Activated naive CD8-positive, alpha-beta T cell treated with anti-CD3 and anti-CD28 coated beads, Interleukin-2, amount 10 ng/mL, durations not matched to agents 7 days and 5 days (primary cell): ENCODE results near the gene CLDN1. TPM values are rescaled to one million over a fixed set of nuclear protein-coding genes. Genes with fewer than 3 reads are reported as not detected.

Source experiments
- ATAC-seq: fragments of 150-1000 bp; cut with Tn5 transposase; one replicate; pipeline ENCODE4 v1.10.0; 2021; ENCODE audit warnings: low read depth, moderate library complexity
- POLR2A ChIA-PET: fragments of 350-600 bp; sonication (Branson Sonifier 250); formaldehyde crosslinking; loops from one replicate; lab custom pipeline; 2021; ENCODE audit warnings: antibody characterized with exemption; lab: Charles Lee
- DNase-seq: peaks from one replicate; pipeline ENCODE4 v3.0.0; 2021
- H3K27ac Mint-ChIP-seq: one replicate; pipeline ENCODE4 v1.8.0; 2022; ENCODE audit warnings: mild to moderate bottlenecking, mixed read lengths
- H3K27me3 Mint-ChIP-seq: one replicate; pipeline ENCODE4 v1.8.0; 2022; ENCODE audit warnings: mild to moderate bottlenecking, moderate library complexity, mixed read lengths
- H3K36me3 Mint-ChIP-seq: one replicate; pipeline ENCODE4 v1.8.0; 2021; ENCODE audit warnings: mild to moderate bottlenecking, mixed read lengths
- H3K4me1 Mint-ChIP-seq: one replicate; pipeline ENCODE4 v1.8.0; 2021; ENCODE audit warnings: mixed read lengths
- H3K4me3 Mint-ChIP-seq: one replicate; pipeline ENCODE4 v1.8.0; 2022; ENCODE audit warnings: mild to moderate bottlenecking, moderate library complexity, mixed read lengths
- H3K9me3 Mint-ChIP-seq: one replicate; pipeline ENCODE4 v1.8.0; 2021; ENCODE audit warnings: mixed read lengths
- total RNA-seq, 2 experiments: library from RNA; stranded (reverse); gene quantifications; one replicate each; pipeline ENCODE4 v1.2.3, GENCODE V29; 2021

Gene CLDN1
- total RNA-seq, 2 experiments from 2014 or later, result not detected

- no peak for ATAC-seq
Measured at GRCh38 chr3:190323246-190323626, 990 bp upstream of the CLDN1 start.

DNA sequence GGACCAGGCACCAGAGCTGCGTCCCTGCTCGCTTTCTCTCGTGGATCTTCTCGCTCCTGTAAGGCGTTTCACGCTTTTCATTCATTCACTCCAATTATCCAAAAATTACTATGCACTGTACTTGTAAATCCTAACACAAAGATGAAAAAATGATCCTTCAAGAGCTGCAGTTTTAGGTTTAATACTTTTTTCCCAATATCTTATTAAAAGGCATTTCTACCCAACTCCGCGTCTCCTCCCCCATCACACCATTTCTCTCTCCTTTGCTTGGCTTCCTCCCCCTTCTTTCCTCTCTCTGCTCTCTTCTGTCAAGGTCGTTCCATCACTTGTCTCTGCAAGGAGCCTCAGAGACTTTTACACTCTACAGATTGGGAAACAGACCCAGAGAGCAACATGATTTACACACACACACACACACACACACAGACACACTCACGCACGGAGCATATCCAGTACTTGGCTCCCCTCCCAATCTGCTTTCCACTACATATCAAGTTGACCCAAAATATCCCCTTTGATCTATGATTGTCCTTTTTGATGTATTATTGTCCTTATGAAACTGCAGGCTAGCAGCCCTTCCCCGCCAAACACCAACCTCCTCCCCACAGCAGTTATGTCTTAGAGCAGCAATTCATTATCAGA lies 479 bp upstream of the CLDN1 start:
- POLR2A ChIA-PET, result no interaction called here
- Mint-ChIP-seq H3K27me3 (peaks cover 37% of the 10 kb centered on the region), H3K4me3 (peak overlapping the region; percentile 71), H3K36me3 (no peaks in the 10 kb centered on the region), H3K27ac (no peak overlapping the region), H3K4me1 (peaks cover 6% of the 10 kb centered on the region), H3K9me3 (no peaks in the 10 kb centered on the region)
- DNase-seq (no peak), ATAC-seq (no peak)

More at GRCh38 chr3:190323246-190323626, 990 bp upstream of the CLDN1 start:
- DNase-seq, result no peak
- Mint-ChIP-seq H3K27me3 (peaks cover 38% of the 10 kb centered on the region), H3K27ac (no peak overlapping the region), H3K36me3 (no peaks in the 10 kb centered on the region), H3K4me3 (peak overlapping the region; percentile 71), H3K9me3 (no peaks in the 10 kb centered on the region), H3K4me1 (peaks cover 6% of the 10 kb centered on the region)
- POLR2A ChIA-PET, result no interaction called here

- Mint-ChIP-seq H3K27ac (no peak overlapping the region), H3K9me3 (no peaks in the 10 kb centered on the region), H3K4me3 (no peak overlapping the region), H3K36me3 (no peaks in the 10 kb centered on the region), H3K27me3 (peaks cover 30% of the 10 kb centered on the region), H3K4me1 (peaks cover 6% of the 10 kb centered on the region)
- no peak for ATAC-seq
- POLR2A ChIA-PET, result no interaction called here
- no peak for DNase-seq
Measured at GRCh38 chr3:190320594-190321362, 1.5 kb downstream of the CLDN1 start.

- DNase-seq (no peak), ATAC-seq (no peak)
- Mint-ChIP-seq H3K4me1 (peaks cover 6% of the 10 kb centered on the region), H3K4me3 (no peak overlapping the region), H3K27me3 (peaks cover 26% of the 10 kb centered on the region), H3K9me3 (no peaks in the 10 kb centered on the region), H3K36me3 (no peaks in the 10 kb centered on the region), H3K27ac (no peak overlapping the region)
- POLR2A ChIA-PET, result no interaction called here
Measured at GRCh38 chr3:190319660-190320059, 2.6 kb downstream of the CLDN1 start.

GRCh38 chr3:190318666-190319065 lies 3.6 kb downstream of the CLDN1 start:
- Mint-ChIP-seq H3K4me1 (peaks cover 6% of the 10 kb centered on the region), H3K36me3 (no peaks in the 10 kb centered on the region), H3K4me3 (no peak overlapping the region), H3K27ac (no peak overlapping the region), H3K9me3 (no peaks in the 10 kb centered on the region), H3K27me3 (peaks cover 21% of the 10 kb centered on the region)
- DNase-seq, result no peak
- POLR2A ChIA-PET, result no interaction called here
- ATAC-seq, result no peak

DNA sequence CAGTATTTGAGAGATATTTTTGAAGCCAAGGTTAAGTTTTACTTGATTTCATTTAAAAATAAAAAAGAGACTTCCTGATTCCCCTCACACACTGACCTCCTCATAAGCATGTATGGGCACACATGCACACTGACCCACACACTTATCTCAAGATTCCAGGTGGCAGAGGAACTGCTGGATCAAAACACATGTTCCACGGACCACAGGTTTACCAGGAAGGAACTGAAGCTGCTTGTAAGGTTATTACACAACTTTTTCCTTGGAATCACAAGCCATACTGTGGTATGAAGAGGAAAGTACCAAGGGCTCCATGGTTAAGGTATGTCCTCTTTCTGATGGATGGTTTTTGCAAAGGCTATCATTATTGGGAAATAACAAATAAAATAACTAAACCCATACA lies 7.5 kb downstream of the CLDN1 start:
- ATAC-seq (no peak), DNase-seq (no peak)
- POLR2A ChIA-PET, result no interaction called here
- Mint-ChIP-seq H3K36me3 (no peaks in the 10 kb centered on the region), H3K27ac (no peak overlapping the region), H3K9me3 (no peaks in the 10 kb centered on the region), H3K27me3 (no peaks in the 10 kb centered on the region), H3K4me1 (no peaks in the 10 kb centered on the region), H3K4me3 (no peak overlapping the region)

DNA sequence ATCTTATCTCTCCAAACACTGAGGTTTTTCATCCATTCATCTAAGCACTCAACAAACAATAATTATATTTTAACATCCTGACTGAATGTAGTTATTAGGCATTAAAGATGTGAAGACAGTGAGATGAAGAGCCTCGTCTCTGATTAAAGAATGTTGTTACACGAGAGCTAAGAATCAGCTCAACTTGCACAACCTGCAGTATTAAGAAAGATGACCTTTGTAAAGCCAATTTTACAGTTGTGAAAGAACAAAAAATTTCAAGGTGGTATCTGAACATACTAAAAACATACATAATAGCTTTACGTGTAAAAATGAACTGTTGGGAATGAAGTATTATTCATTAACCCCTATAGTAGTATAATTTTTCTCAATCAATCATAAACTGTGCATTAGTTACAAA lies 12.8 kb downstream of the CLDN1 start:
- Mint-ChIP-seq H3K27me3 (no peaks in the 10 kb centered on the region), H3K4me3 (no peak overlapping the region), H3K4me1 (peaks cover 9% of the 10 kb centered on the region), H3K36me3 (no peaks in the 10 kb centered on the region), H3K9me3 (no peaks in the 10 kb centered on the region), H3K27ac (no peak overlapping the region)
- no peak for ATAC-seq
- DNase-seq, result no peak
- POLR2A ChIA-PET, result no interaction called here

GRCh38 chr3:190308154-190308553 lies 14.1 kb downstream of the CLDN1 start:
- Mint-ChIP-seq H3K9me3 (no peaks in the 10 kb centered on the region), H3K27ac (no peak overlapping the region), H3K4me3 (no peak overlapping the region), H3K4me1 (peaks cover 9% of the 10 kb centered on the region), H3K27me3 (no peaks in the 10 kb centered on the region), H3K36me3 (no peaks in the 10 kb centered on the region)
- POLR2A ChIA-PET, result no interaction called here
- no peak for DNase-seq
- no peak for ATAC-seq

- DNase-seq (no peak), ATAC-seq (no peak)
- POLR2A ChIA-PET, result no interaction called here
- Mint-ChIP-seq H3K36me3 (no peaks in the 10 kb centered on the region), H3K4me3 (no peak overlapping the region), H3K4me1 (peaks cover 9% of the 10 kb centered on the region), H3K27me3 (no peaks in the 10 kb centered on the region), H3K9me3 (no peaks in the 10 kb centered on the region), H3K27ac (no peak overlapping the region)
Measured at GRCh38 chr3:190307164-190307545, 15.1 kb downstream of the CLDN1 start.

GRCh38 chr3:190306513-190307163 lies 15.6 kb downstream of the CLDN1 start:
- Mint-ChIP-seq H3K27me3 (no peaks in the 10 kb centered on the region), H3K4me3 (no peak overlapping the region), H3K36me3 (no peaks in the 10 kb centered on the region), H3K9me3 (no peaks in the 10 kb centered on the region), H3K4me1 (peaks cover 12% of the 10 kb centered on the region), H3K27ac (peak overlapping the region; percentile 26)
- peak; percentile 91 for ATAC-seq
- POLR2A ChIA-PET, result no interaction called here
- DNase-seq, result no peak

DNA sequence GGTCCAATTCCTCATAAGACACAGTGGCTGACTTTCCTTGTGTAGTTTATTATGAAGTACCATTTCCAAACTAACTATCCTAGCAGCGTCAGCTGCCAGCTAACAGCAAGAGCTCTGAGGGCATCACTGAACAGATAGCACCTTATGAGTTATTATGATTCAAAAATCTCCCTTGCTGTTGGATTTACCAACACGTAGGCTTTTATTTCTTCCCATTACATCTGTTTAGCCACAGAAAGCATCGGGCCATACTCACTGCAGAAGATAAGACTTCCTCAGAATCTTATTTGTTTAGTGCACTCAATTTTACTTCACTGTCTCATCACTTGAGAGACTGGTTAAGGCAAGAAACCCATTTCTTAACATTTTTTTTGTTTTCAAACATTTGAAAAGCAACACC lies 16.2 kb downstream of the CLDN1 start:
- Mint-ChIP-seq H3K27ac (no peak overlapping the region), H3K4me1 (peaks cover 15% of the 10 kb centered on the region), H3K36me3 (no peaks in the 10 kb centered on the region), H3K9me3 (no peaks in the 10 kb centered on the region), H3K4me3 (no peak overlapping the region), H3K27me3 (no peaks in the 10 kb centered on the region)
- DNase-seq (no peak), ATAC-seq (no peak)
- POLR2A ChIA-PET, result no interaction called here

DNA sequence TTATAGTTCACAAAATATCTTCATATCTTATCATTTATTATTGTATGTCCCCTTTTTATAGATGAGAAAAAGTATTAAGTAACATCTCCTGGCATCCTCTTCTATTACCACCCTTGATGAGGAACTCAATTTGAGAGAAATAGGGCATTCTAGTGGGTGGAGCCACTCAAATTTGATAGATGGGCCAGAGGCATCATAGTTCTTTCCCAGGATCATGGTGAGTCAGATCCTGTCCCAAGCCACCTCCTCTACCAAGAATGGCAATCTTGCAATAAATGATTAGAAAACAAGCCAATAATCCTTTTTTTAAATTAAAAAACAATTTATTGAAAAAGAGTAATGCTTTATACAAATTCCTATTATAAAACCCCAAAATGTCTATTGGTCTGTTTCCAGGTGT lies 16.8 kb downstream of the CLDN1 start:
- no peak for DNase-seq
- H3K27me3 Mint-ChIP-seq, result no peaks in the 10 kb centered on the region
- H3K36me3 Mint-ChIP-seq, result no peaks in the 10 kb centered on the region
- H3K9me3 Mint-ChIP-seq, result no peaks in the 10 kb centered on the region
- no peak for ATAC-seq
- no peak overlapping the region for H3K4me3 Mint-ChIP-seq
- H3K4me1 Mint-ChIP-seq, result peaks cover 15% of the 10 kb centered on the region
- no peak overlapping the region for H3K27ac Mint-ChIP-seq
- POLR2A ChIA-PET, result no interaction called here

GRCh38 chr3:190303884-190304283 lies 18.4 kb downstream of the CLDN1 start:
- ATAC-seq (no peak), DNase-seq (no peak)
- H3K27ac Mint-ChIP-seq, result no peak overlapping the region
- POLR2A ChIA-PET, result no interaction called here
- no peaks in the 10 kb centered on the region for H3K36me3 Mint-ChIP-seq
- peaks cover 15% of the 10 kb centered on the region for H3K4me1 Mint-ChIP-seq
- no peaks in the 10 kb centered on the region for H3K27me3 Mint-ChIP-seq
- no peak overlapping the region for H3K4me3 Mint-ChIP-seq
- no peaks in the 10 kb centered on the region for H3K9me3 Mint-ChIP-seq
